NOMO-1 (cell line): ENCODE data around the gene C3orf22.
A peak's percentile ranks its signal among the peaks of the same experiment; 100 is the strongest.
"Not testable (repeated sequence)": the region's sequence is repeated elsewhere in the genome, so short reads cannot be mapped to it uniquely, and the experiment has no call there.

ENCODE experiments used
- DNase-seq, 2 experiments: peaks; one replicate each; lab custom pipeline; 2025; ENCODE audit not compliant: unreplicated experiment in 2 of 2; lab: John Stamatoyannopoulos, UW

Gene C3orf22

DNA sequence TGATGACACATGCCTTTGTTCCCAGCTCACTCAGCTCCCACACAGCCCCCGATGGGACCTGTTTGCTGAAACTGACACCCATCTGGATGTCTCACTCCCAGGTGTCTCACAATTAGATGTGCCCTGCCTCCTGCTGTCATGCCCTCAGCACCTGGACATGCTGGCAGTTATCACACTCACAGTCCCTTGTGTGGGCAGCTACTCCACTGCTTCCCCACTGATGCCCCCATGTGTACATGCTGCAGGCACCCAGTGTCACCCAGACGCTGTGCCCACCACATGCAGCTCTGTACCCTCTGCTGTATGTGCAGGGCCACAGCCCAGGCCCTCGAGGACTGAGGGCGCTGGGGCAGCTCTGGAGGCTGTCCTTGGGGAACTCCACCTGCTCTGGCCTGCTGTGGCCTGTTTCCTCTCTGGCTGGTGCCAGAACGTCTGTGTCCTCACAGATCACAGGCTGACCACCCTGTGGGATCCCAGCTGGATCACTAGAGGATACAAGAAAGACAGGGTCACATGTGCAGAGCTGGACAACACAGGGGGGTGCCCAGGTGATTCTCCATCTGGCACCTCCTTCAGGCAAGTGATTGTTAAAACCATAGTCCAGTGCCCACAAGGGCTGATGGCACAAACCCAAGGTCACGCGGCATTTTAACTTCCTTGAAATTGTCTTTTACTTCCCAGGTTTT, 14.0 kb downstream of the C3orf22 start:
- DNase-seq, result no peak

DNA sequence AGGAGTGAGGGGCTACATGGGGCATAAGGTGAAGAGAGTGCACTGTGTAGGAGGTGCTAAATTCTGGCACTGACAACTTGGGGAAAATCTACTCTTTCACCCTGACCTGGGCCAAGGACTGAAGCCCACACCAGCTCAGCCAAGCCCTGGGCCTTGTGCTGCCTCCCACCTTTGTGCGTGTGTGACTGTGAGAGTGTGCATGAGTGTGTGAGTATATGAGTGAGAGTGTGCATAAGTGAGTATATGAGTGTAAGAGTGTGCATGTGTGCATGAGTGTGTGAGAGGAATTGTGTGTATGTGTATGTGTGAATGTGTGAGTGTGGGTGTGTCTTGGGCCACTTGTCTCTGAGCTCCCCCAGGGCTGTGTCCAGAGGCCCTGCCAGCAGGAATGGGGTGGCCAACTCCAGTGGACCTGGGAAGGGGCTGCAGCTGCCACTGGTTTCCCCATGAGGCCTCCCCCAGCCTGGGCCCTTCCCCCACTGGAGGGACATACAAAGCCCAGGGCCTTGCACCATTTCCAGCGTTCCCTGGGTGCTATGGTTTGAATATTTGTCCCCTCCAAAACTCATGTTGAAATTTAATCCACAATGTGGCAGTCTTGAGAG, 15.2 kb downstream of the C3orf22 start:
- DNase-seq, result no peak

DNA sequence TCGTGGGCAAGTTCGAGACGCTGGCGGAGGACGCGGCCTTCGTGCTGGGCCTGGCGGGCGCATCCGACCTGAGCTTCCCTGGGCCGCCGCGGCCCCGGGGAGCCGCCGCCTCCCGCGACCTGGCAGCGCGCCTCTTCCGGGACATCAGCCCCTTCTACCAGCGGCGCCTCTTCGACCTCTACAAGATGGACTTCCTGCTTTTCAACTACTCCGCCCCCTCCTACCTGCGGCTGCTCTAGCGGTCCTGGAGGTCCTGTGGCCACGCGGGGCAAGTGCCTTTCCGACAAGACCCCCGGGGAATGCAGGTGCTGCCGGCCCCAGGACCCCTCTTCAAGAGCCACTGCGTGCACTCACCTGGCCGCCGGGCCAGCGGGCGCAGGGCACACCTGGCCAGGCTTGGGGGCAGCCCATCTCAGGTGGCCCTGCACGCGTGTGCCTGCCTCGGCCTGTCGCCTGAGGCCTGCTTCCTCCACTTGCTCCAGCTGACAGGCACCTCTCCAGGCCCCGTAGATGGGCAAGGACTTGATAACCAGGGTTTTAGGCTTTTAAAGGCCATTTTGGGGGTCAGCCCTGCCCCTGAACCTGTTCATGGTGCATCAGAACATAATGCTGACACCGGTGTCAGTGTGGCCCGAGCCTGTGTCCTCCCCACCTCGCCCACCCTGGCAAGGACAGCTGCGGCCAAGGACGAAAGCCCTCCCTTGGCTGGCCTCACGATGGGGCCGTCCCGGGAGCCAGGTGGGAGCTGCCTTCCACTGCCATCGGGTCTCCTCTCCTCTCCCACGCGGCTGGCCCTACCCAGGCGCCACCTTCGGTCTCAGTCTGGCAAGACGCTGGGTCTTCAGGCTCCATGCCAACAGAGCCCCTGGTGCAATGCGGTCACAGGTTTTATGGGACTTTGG, 16.1 kb downstream of the C3orf22 start:
- DNase-seq, result no peak

DNA sequence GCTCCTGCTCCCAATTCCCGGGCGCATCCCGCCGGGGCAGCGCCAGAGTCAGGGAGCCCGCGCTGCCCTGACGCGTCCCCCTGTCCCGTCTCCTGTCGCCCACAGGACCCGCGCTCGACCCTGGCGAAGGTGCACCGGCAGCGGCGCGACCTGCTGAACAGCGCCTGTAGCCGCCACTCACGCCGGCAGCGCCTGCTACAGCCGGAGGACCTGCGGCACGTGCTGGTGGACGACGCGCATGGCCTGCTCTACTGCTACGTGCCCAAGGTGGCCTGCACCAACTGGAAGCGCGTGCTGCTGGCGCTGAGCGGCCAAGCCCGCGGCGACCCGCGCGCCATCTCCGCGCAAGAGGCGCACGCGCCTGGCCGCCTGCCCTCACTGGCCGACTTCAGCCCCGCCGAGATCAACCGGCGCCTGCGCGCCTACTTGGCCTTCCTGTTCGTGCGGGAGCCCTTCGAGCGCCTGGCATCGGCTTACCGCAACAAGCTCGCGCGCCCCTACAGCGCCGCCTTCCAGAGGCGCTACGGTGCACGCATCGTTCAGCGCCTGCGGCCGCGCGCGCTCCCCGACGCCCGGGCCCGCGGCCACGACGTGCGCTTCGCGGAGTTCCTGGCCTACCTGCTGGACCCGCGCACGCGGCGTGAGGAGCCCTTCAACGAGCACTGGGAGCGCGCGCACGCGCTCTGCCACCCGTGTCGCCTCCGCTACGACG, 16.9 kb downstream of the C3orf22 start:
- DNase-seq, result no peak

DNA sequence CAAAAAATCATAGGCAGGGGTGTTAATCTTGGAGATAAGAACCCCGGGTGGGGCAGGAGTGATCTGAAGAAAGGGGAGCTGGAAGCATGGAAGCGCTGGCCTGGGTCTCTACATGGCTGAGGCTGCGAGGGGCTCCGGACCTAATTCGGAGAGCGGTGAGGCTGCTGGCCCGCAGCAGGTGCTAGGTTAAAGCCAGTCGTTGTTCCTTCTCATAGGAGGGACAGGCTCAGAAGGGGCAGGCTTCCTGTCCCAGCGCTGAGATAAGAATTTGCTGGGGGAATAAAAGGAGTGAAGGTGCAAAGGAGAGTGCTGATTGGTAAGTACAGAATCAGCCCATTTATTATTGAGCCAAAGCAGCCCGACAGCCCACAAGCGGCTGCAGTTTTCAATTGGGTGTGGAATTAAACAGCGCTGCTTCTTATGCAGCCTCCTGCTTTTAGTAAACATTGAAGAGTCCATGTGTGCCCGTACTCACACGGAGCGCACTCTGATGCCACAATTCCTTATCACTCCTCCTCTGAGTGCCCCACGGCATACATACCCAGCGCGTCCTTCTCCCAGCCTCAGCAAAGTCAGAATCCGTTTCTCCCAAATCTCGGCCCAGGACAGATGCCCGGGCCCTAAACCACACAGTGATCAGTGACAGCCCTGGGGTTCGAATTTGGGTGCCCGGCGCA, 17.6 kb downstream of the C3orf22 start:
- no peak for DNase-seq

DNA sequence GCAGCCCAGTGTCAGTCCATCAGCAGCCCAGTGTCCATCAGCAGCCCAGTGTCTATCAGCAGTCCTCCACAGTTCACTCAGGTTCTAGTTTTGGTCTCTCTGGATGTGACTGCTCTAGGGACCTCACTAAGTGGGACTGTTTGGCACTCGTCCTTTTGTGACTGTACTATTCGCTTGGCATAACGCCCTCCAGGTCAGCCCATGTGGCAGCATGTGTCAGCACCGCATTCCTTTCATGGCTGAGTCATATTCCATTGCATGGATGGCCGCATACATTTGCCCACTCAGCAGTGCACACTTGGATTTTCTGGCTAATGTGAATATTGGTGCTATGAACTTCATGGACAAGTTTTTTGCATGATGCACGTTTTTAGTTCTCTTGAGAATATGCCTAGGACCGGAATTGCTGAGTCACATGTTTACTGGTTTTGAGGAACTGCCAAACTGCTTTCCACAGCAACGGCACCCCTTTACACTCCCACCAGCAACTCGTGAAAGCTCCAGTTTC, 18.3 kb downstream of the C3orf22 start:
- DNase-seq, result peak; percentile 53 to 76

DNA sequence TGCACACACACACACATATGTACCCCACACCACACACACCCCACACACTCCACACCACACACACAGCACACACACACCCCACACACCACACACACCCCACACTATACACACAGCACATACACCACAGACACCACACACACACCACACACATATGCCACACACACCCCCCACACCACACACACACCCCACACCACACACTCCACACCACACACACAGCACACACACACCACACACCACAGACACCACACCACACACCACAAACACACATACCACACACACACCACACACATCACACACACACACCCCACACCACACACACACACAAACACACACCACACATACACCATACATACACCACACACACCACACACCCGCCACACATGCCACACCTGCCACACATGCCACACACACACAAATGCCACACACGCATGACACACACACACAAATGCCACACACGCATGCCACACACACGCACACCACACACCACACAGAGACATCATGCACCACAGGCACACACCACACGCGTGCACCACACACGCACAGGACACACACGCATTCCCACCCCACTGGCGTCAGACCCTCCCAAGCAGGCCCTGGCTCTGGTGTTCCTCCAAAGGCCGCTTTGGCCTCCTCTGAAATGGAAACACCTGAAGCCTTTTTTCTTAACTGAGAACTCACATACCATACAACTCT, 19.0 kb downstream of the C3orf22 start:
- no peak for DNase-seq

DNA sequence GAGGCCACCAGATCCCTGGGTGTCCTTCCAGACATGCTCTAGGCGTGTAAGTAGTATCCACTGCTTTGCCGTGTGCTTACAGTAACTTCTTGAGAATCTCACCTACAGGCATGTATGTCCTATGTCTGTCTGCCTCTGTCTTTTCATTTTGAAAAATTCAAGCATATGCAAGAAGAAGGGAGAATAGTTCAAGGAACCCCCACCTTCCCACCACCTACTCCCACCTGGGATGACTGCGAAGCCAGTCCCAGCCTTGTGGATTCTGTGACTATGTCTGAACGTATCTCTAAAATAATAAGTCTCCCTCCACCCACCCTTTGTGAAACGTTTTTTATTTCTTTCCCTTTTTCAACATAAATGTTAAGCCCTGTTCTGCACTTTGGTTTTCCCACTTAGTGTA, 19.8 kb downstream of the C3orf22 start:
- no peak for DNase-seq

DNA sequence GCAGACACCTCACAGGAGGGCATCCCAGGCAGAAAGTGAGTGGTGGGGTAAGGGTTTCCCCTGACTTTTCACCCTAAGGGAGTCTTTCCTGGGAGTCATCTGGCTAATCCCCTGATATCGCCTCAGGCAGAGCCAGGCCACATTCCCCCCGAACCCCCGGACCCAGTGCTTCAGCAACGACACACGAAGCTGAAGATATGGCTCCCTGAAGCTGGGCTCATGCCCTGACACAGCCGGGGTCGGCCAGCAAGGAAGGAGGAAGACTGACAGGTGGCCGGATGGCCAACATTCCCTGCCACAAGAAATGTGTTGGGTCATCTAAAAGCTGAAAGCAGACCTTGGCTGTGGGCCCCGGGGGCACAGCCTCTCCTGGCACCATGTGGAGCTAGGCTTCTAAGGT, 20.4 kb downstream of the C3orf22 start:
- DNase-seq, result no peak

DNA sequence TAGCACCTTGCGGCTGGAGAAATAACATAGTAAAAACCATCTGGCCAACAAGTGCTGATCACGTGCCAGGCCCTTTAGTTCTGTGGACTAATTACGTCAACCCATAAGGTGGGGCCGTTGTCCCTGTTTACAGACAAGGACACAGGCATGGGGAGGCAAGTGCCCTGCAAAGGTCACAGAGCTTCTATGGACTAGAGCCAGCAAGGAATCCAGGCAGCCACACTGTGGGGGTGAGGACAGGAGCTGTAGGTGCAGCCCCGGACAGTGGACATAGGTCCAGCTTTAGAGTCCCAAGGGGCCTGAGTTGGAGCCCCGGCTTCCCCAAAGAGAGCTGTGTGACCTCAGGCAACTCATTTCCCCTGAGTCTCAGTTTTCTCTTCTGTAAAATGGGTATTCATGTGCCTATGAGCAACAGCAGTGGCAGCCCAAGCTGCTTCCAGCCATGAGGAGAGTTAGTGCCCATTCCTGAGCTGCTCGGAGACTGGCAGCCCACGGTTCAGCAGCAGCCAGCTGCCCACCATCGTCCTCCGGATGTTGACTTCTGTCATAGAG, 20.9 kb downstream of the C3orf22 start:
- DNase-seq, result no peak

DNA sequence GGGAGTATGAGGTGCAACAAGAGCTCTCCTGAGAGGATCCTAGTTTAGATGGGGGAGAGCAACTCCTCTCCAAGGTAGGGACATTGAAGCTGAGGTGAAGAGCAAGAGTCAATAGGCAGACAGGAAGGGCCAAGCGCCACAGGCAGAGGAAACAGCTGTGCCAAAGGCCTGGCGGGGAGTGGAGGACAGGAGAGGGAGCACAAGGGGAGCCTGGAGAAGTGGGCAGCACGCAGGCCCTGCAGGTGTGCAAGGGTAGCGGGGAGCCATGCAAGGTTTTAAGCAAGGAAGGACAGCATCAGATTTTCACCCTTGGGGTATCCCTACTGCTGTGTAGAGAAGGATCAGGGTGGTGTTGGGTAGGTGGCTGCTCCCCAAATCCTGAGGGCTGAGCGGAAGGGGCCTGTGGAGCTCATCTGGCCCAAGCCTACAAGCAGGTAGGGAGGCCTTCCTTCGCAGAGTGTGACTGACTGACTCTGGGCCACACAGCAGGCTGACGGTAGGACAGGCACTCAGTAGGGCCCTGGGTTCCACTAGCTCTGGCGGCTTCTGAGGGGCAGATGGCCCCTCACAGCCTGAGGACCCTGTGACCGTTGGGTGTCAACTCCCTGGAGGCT, 21.5 kb downstream of the C3orf22 start:
- no peak for DNase-seq

DNA sequence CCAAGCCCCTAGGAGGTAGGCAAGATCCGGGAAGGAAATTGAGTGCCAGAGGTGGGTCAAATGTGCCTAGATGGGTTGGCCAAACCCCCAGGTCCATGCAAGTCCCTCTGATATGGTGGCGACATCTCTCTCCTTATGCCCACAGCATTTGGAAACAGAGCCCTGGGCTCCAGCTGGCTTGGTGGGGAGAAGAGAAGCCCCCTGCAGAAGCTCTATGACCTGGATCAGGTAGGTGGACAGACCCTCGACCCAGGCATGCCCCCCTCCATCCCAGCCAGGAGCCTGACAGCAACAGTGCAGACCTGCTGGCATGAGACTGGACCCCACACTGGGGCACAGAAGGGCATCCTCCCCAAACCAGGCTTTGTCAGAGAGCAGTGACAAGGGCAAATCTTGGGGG, 22.6 kb downstream of the C3orf22 start:
- no peak for DNase-seq

DNA sequence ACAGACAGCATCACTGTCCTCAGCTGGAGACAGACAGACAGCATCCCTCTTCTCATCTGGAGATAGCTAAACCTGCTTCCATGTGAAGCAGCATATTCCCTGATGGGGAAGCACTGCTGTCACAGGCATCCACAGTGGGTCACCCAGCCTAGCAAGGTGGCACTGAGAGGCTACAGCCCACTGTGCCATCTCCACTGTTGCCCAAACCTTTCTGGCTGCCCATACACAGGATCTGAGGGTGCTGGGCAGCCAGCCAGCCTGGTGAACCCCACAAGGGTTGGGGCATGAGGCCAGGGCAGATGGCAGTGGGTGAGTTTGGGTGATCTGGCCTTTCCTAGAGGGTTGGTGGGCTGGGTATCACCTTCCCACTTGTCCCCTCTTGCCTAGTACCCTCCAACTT, 23.1 kb downstream of the C3orf22 start:
- DNase-seq, result no peak

DNA sequence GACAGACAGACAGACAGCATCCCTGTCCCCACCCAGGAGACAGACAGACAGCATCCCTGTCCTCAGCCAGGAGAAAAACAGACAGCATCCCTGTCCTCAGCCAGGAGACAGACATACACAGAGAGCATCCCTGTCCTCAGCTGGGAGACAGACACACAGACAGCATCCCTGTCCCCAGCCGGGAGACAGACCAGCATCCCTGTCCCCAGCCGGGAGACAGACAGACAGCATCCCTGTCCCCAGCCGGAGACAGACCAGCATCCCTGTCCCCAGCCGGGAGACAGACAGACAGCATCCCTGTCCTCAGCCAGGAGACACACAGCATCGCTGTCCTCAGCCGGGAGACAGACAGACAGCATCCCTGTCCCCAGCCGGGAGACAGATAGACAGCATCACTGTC, 24.0 kb downstream of the C3orf22 start:
- not testable (repeated sequence) for DNase-seq

DNA sequence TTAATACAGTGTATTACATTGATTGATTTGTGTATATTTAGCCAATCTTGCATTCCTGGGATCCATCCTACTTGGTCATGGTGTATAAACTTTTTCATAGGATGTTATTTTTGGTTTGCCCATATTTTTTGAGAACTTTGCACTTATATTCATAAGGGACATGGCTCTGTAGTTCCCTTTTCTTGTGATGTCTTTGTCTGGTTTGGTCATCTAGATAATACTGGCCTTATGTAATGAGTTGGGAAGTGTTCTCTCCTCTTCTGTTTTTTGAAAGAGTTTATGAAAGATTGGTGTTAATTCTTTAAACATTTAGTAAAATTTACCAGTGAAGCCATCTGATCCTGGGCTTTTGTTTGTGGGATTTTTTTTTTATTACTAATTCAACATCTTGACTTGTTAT, 25.2 kb downstream of the C3orf22 start:
- peak; percentile 22 to 58 for DNase-seq

DNA sequence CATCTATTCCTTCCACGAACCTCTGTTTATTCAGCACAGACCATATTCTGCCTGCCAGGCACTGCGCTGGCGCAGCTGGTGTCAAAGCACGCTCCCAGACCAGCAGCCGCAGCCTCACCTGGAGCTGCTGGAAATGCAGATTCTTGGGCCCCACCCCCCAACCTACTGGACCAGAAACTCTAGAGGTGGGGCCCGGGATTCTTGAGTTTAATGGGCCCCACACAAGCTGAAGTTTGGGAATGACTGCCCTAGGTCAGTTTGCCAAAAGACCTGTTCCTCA, 27.7 kb downstream of the C3orf22 start:
- no peak for DNase-seq

DNA sequence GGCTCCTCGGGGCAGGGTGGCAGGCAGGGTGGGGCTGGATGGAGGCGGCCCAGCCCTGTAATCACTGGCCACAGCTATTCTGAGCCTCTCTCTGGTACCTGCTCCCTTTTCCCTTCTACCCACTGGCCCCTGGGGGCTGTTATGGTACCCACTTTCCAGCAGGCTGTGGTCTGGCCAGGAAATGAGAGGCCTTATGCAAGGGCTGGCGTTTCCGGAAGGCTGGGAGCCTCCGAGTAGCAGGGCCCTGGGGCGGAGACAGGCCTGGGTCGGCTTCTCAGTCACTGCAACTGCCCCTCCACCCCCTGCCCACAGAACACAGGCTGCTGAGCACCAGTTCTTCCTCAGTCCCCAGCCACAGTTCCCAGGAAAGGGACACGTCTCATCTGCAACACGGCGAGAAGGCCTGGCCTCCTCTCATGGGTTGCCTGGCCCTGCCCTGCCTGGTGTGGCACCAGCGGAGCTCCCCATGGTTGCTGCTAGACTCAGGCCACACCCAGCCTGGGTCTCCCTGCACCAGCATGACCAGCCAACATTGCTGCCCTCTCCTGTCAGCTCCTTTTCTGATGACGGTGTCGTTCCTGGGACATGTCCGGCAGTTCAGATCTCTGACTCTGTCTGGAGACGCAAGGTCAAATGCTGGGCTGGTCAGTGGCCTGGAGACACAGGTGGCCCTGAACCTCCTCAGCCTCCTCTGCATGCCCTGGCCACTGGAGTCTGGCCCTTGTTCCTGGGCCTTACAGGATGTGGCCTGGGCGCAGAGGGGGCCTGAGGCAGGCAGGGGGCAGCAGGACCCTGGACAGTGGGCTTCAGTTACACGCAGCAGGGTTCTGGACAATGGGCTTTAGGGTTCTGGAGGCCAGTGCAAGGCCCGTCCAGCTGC, 28.3 kb downstream of the C3orf22 start:
- DNase-seq, result peak; percentile 94 to 96

DNA sequence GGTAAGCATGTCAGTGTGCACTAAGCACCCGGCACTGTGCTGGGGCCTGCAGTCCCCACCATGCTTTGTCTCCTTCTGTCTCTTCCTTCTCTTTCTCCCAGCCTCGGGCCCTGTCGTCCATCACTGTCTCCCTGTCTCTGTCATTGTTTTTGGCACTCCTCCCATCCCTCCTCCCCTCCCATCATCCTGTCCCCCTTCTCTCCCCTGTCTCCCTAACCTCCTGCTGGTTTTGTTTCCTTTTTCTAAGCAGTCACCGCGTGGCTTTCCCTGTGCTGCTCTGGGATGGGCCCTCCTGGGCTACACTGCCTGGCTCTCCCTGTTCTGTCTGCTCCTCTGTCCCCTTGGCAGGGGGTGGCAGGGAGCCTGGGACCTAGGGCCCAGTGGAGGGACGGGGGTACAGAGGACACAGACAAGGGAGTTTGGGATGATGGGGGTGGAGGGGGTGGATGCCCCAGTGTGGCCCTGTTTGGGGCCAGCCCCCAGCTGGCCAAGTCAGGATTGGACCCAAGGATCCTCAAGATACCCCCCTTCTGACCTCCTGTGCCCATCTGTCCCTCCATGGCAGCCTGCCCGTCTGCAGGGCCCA, 29.1 kb downstream of the C3orf22 start:
- no peak for DNase-seq
